ENCODE results near the gene CDH6. TPM values are rescaled to one million over a fixed set of nuclear protein-coding genes. Genes with fewer than 3 reads are reported as not detected.

Gene CDH6
- total and polyA plus RNA-seq, 10 of the 15 experiments (the other 5 are each of a cell fraction or from before 2014, with no cell fraction given), result 0.01 TPM; not detected in 9

DNA sequence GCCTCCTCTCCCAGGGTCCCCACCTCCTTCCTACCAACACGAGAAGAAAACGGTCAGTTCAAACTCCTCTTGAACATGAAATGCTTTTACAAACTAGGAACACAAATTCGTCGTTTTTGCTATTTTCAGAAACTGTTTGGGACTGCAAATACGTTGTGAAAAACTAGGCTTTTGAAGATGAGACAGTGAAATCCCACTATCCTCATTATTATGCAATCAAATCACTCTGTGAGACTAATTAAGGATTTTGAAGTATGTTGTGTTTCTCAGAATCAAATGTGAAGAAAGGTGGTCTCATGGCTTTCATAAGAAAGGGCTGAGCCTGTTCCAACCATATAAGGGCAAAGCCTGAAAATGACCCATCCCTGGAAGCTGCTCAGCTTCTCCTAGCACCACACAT, 33.2 kb downstream of the CDH6 start (continued):
- no peak for TF ChIP-seq ATF3 (IDR thresholded peaks at IDR 0.05; ENCODE audit: borderline replicate concordance, extremely low read depth, low read depth, low read length)

DNA sequence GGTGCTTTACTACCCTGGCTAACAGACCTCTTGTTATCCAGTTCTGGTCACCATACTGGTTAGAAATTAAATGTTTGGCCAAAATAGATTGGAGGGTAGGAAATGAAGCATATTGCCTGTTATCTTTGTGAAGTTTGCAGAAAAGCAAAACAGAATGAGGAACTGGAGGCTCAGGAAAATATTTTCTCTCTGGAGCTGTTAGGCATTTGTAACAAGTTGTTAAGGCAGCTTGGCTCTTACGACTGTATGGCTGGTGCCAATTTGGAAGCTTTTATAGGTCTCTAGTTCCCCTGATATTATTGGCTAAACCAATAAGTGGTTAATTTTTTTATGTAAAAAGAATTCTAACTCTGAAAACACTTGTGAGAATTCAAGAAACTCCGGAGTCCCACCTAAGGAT, 35.8 kb downstream of the CDH6 start:
- FAIRE-seq, result no peak
- in situ Hi-C loops (cut with MboI), result loop anchor here (25.0 kb wide), 1 partner anchor 1192 kb away; no protein-coding TSS in a partner anchor
- H3K27me3 ChIP-seq (replicated peaks in 1 of 2; ENCODE audit: control insufficient read depth in 2 of 2, insufficient read depth in 2 of 2, low read length in 1 of 2), result no peaks in the 10 kb centered on the region

More for the DNA sequence above, 35.8 kb downstream of the CDH6 start:
- H4K20me1 ChIP-seq (ENCODE audit: control insufficient read depth, insufficient read depth), result no peaks in the 10 kb centered on the region
- BruUV-seq (replicated peaks), result no TSS peak
- no peak overlapping the region for H2AFZ ChIP-seq (ENCODE audit: control insufficient read depth, low read depth, low read length)
- no peak overlapping the region for H3K9ac ChIP-seq (ENCODE audit: control insufficient read depth, insufficient read depth, low read length)
- H3K79me2 ChIP-seq (ENCODE audit: control insufficient read depth, insufficient read depth, low read length), result no peaks in the 10 kb centered on the region
- H3K4me1 ChIP-seq (ENCODE audit: control insufficient read depth, insufficient read depth, low read length), result no peaks in the 10 kb centered on the region
- no peak overlapping the region for H3K27ac ChIP-seq (ENCODE audit: control insufficient read depth, insufficient read depth)
- no peak overlapping the region for H3K4me3 ChIP-seq
- no peak for ATAC-seq
- intact Hi-C loops (cut with micrococcal nuclease; ENCODE audit: unreplicated experiment), result no loop called here
- DNase-seq (ENCODE audit: low read depth, low spot score), result no peak
- ChIA-PET SMC1A (ENCODE audit: uncharacterized antibody, unreplicated experiment) (interaction anchor here (1.0 kb wide), 1 partner anchor 1189 kb away, joined by 3 read pairs; no protein-coding TSS in a partner anchor), CTCF (interaction anchor here (1.1 kb wide), 1 partner anchor 828 kb away, joined by 3 read pairs; no protein-coding TSS in a partner anchor), POLR2A (no interaction called here), RAD21 (ENCODE audit: unreplicated experiment) (no interaction called here)
- no peaks in the 10 kb centered on the region for H3K36me3 ChIP-seq (ENCODE audit: control insufficient read depth in 2 of 2, insufficient read depth in 2 of 2, low read length in 1 of 2)
- 37% methylated on average over 2 of the region's 2 CpGs for WGBS (ENCODE audit: insufficient coverage, insufficient replicate concordance, low lambda C conversion rate, missing lambda C conversion rate)
- no peaks in the 10 kb centered on the region for H3K9me3 ChIP-seq (replicated peaks; ENCODE audit: control insufficient read depth, insufficient read depth, low read length)
- H3K4me2 ChIP-seq (ENCODE audit: control insufficient read depth, insufficient read depth), result no peak overlapping the region
- TF ChIP-seq MYB (IDR thresholded peaks at IDR 0.05; ENCODE audit: borderline replicate concordance, low read depth, low read length) (no peak), BMI1 (IDR thresholded peaks at IDR 0.05; ENCODE audit: borderline replicate concordance) (no peak), JUNB (IDR thresholded peaks at IDR 0.05) (no peak), RAD51 (IDR thresholded peaks at IDR 0.05) (no peak), PML (IDR thresholded peaks at IDR 0.05; ENCODE audit: low read length) (no peak), CHD1 (IDR thresholded peaks at IDR 0.05; ENCODE audit: low read depth, low read length) (no peak), ATF7 (IDR thresholded peaks at IDR 0.05; ENCODE audit: low read depth) (no peak), CHD2 (IDR thresholded peaks at IDR 0.05; ENCODE audit: borderline replicate concordance, low read depth, low read length) (no peak), SRF (IDR thresholded peaks at IDR 0.05; ENCODE audit: low read depth in 2 of 2, low read length in 2 of 2) (no peak), SPI1 (IDR thresholded peaks at IDR 0.05; ENCODE audit: borderline replicate concordance, insufficient read depth, low read depth, low read length) (no peak), SMC3 (IDR thresholded peaks at IDR 0.05; ENCODE audit: borderline replicate concordance, low read length) (no peak), RFX5 (IDR thresholded peaks at IDR 0.05; ENCODE audit: low read depth, low read length) (no peak), BCL11A (IDR thresholded peaks at IDR 0.05; ENCODE audit: low read depth, low read length) (no peak), SREBF1 (IDR thresholded peaks at IDR 0.05; ENCODE audit: low read length) (no peak), RUNX3 (IDR thresholded peaks at IDR 0.05; ENCODE audit: low read length) (no peak)
- TF ChIP-seq, protein P1, sequence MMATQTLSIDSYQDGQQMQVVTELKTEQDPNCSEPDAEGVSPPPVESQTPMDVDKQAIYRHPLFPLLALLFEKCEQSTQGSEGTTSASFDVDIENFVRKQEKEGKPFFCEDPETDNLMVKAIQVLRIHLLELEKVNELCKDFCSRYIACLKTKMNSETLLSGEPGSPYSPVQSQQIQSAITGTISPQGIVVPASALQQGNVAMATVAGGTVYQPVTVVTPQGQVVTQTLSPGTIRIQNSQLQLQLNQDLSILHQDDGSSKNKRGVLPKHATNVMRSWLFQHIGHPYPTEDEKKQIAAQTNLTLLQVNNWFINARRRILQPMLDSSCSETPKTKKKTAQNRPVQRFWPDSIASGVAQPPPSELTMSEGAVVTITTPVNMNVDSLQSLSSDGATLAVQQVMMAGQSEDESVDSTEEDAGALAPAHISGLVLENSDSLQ (IDR thresholded peaks at IDR 0.05), result no peak
- TF ChIP-seq, protein P2, sequence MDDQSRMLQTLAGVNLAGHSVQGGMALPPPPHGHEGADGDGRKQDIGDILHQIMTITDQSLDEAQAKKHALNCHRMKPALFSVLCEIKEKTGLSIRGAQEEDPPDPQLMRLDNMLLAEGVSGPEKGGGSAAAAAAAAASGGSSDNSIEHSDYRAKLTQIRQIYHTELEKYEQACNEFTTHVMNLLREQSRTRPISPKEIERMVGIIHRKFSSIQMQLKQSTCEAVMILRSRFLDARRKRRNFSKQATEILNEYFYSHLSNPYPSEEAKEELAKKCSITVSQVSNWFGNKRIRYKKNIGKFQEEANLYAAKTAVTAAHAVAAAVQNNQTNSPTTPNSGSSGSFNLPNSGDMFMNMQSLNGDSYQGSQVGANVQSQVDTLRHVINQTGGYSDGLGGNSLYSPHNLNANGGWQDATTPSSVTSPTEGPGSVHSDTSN (IDR thresholded peaks at IDR 0.05; ENCODE audit: insufficient replicate concordance, low read depth, low read length), result no peak
- TF ChIP-seq, protein P3, sequence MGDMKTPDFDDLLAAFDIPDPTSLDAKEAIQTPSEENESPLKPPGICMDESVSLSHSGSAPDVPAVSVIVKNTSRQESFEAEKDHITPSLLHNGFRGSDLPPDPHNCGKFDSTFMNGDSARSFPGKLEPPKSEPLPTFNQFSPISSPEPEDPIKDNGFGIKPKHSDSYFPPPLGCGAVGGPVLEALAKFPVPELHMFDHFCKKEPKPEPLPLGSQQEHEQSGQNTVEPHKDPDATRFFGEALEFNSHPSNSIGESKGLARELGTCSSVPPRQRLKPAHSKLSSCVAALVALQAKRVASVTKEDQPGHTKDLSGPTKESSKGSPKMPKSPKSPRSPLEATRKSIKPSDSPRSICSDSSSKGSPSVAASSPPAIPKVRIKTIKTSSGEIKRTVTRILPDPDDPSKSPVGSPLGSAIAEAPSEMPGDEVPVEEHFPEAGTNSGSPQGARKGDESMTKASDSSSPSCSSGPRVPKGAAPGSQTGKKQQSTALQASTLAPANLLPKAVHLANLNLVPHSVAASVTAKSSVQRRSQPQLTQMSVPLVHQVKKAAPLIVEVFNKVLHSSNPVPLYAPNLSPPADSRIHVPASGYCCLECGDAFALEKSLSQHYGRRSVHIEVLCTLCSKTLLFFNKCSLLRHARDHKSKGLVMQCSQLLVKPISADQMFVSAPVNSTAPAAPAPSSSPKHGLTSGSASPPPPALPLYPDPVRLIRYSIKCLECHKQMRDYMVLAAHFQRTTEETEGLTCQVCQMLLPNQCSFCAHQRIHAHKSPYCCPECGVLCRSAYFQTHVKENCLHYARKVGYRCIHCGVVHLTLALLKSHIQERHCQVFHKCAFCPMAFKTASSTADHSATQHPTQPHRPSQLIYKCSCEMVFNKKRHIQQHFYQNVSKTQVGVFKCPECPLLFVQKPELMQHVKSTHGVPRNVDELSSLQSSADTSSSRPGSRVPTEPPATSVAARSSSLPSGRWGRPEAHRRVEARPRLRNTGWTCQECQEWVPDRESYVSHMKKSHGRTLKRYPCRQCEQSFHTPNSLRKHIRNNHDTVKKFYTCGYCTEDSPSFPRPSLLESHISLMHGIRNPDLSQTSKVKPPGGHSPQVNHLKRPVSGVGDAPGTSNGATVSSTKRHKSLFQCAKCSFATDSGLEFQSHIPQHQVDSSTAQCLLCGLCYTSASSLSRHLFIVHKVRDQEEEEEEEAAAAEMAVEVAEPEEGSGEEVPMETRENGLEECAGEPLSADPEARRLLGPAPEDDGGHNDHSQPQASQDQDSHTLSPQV (IDR thresholded peaks at IDR 0.05), result no peak
